ENCODE measurements around the gene NT5C3A. TPM values are rescaled to one million over a fixed set of nuclear protein-coding genes. Genes with fewer than 3 reads are reported as not detected.

The NT5C3A gene
- total RNA-seq, 1 donor from 2014 or later, result 49.8 TPM

DNA sequence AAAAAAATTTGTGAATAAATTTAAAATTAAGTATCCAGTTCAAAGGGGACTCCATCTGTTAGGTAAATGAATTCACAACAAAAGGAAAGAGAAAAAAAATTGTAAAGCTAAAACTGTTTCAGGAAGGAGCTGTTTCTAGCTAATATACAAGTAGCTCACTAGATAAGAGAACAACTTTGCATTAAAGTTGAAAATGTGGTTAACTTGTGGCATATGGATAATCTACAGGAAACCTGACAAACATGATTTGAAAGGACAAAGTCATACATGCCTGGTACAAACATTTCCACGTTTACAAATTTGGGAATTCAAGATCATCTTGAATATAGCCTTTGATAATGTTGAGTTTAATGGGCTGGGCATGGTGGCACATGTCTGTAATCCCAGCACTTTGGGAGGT, 8.9 kb downstream of the NT5C3A start:
- Histone ChIP-seq H3K4me3 (ENCODE audit: low read depth, low read length) (no peak overlapping the region), H3K27me3 (ENCODE audit: control insufficient read depth, insufficient read depth, low read length) (no peaks in the 10 kb centered on the region), H3K36me3 (ENCODE audit: control insufficient read depth, insufficient read depth, low read length) (no peaks in the 10 kb centered on the region)
- TF ChIP-seq, protein P1, sequence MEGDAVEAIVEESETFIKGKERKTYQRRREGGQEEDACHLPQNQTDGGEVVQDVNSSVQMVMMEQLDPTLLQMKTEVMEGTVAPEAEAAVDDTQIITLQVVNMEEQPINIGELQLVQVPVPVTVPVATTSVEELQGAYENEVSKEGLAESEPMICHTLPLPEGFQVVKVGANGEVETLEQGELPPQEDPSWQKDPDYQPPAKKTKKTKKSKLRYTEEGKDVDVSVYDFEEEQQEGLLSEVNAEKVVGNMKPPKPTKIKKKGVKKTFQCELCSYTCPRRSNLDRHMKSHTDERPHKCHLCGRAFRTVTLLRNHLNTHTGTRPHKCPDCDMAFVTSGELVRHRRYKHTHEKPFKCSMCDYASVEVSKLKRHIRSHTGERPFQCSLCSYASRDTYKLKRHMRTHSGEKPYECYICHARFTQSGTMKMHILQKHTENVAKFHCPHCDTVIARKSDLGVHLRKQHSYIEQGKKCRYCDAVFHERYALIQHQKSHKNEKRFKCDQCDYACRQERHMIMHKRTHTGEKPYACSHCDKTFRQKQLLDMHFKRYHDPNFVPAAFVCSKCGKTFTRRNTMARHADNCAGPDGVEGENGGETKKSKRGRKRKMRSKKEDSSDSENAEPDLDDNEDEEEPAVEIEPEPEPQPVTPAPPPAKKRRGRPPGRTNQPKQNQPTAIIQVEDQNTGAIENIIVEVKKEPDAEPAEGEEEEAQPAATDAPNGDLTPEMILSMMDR (IDR thresholded peaks at IDR 0.05; ENCODE audit: insufficient read depth, low read length, severe bottlenecking), result no peak
- DNase-seq (ENCODE audit: low read depth) (no peak), FAIRE-seq (no peak)

GRCh38 chr7:33050535-33051318, 11.8 kb downstream of the NT5C3A start:
- TF ChIP-seq, protein P1 (IDR thresholded peaks at IDR 0.05; ENCODE audit: insufficient read depth, low read length, severe bottlenecking), result peak; percentile 32
- Histone ChIP-seq H3K4me3 (ENCODE audit: low read depth, low read length) (no peak overlapping the region), H3K27me3 (ENCODE audit: control insufficient read depth, insufficient read depth, low read length) (no peaks in the 10 kb centered on the region), H3K36me3 (ENCODE audit: control insufficient read depth, insufficient read depth, low read length) (no peaks in the 10 kb centered on the region)
- DNase-seq (ENCODE audit: low read depth) (peak; percentile 65), FAIRE-seq (no peak)

GRCh38 chr7:33048704-33049103, 13.9 kb downstream of the NT5C3A start:
- no peak for FAIRE-seq
- TF ChIP-seq, protein P1 (IDR thresholded peaks at IDR 0.05; ENCODE audit: insufficient read depth, low read length, severe bottlenecking), result no peak
- H3K27me3 ChIP-seq (ENCODE audit: control insufficient read depth, insufficient read depth, low read length), result no peaks in the 10 kb centered on the region
- no peak overlapping the region for H3K4me3 ChIP-seq (ENCODE audit: low read depth, low read length)
- no peaks in the 10 kb centered on the region for H3K36me3 ChIP-seq (ENCODE audit: control insufficient read depth, insufficient read depth, low read length)
- DNase-seq (ENCODE audit: low read depth), result no peak

DNA sequence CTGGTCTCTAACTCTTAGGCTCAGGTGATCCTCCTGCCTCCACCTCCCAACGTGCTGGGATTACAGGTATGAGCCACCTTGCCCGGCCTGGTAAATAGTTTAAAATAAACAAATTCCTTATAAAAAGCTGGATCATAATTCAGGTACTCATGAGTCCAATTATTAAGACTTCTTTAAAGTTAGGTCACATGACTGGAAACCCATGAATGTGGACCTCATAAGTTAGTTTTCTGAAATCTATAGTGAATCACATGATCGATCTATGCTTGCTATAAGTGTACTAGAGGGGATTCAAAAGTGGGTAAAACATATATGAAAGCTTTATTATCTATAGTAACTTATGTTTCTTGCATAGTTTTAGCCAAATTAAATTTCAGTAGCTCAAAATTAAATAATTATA, 14.3 kb downstream of the NT5C3A start:
- TF ChIP-seq, protein P1 (IDR thresholded peaks at IDR 0.05; ENCODE audit: insufficient read depth, low read length, severe bottlenecking), result no peak
- FAIRE-seq (no peak), DNase-seq (ENCODE audit: low read depth) (no peak)
- no peaks in the 10 kb centered on the region for H3K36me3 ChIP-seq (ENCODE audit: control insufficient read depth, insufficient read depth, low read length)
- no peaks in the 10 kb centered on the region for H3K27me3 ChIP-seq (ENCODE audit: control insufficient read depth, insufficient read depth, low read length)
- H3K4me3 ChIP-seq (ENCODE audit: low read depth, low read length), result no peak overlapping the region

- no peaks in the 10 kb centered on the region for H3K36me3 ChIP-seq (ENCODE audit: control insufficient read depth, insufficient read depth, low read length)
- H3K27me3 ChIP-seq (ENCODE audit: control insufficient read depth, insufficient read depth, low read length), result no peaks in the 10 kb centered on the region
- TF ChIP-seq, protein P1 (IDR thresholded peaks at IDR 0.05; ENCODE audit: insufficient read depth, low read length, severe bottlenecking), result no peak
- DNase-seq (ENCODE audit: low read depth) (no peak), FAIRE-seq (no peak)
- H3K4me3 ChIP-seq (ENCODE audit: low read depth, low read length), result no peak overlapping the region
Measured at GRCh38 chr7:33044986-33045385, 17.6 kb downstream of the NT5C3A start.

GRCh38 chr7:33044401-33044718, 18.2 kb downstream of the NT5C3A start:
- H3K36me3 ChIP-seq (ENCODE audit: control insufficient read depth, insufficient read depth, low read length), result no peaks in the 10 kb centered on the region
- no peaks in the 10 kb centered on the region for H3K27me3 ChIP-seq (ENCODE audit: control insufficient read depth, insufficient read depth, low read length)
- TF ChIP-seq, protein P1 (IDR thresholded peaks at IDR 0.05; ENCODE audit: insufficient read depth, low read length, severe bottlenecking), result peak; percentile 18
- no peak overlapping the region for H3K4me3 ChIP-seq (ENCODE audit: low read depth, low read length)
- DNase-seq (ENCODE audit: low read depth) (peak; percentile 46), FAIRE-seq (no peak)

All from bronchial epithelial cell (primary cell).